ENCODE results near the gene MT1H.
A peak's percentile ranks its signal among the peaks of the same experiment; 100 is the strongest.
"Not testable (repeated sequence)": the region's sequence is repeated elsewhere in the genome, so short reads cannot be mapped to it uniquely, and the experiment has no call there.

MT1H gene

DNA sequence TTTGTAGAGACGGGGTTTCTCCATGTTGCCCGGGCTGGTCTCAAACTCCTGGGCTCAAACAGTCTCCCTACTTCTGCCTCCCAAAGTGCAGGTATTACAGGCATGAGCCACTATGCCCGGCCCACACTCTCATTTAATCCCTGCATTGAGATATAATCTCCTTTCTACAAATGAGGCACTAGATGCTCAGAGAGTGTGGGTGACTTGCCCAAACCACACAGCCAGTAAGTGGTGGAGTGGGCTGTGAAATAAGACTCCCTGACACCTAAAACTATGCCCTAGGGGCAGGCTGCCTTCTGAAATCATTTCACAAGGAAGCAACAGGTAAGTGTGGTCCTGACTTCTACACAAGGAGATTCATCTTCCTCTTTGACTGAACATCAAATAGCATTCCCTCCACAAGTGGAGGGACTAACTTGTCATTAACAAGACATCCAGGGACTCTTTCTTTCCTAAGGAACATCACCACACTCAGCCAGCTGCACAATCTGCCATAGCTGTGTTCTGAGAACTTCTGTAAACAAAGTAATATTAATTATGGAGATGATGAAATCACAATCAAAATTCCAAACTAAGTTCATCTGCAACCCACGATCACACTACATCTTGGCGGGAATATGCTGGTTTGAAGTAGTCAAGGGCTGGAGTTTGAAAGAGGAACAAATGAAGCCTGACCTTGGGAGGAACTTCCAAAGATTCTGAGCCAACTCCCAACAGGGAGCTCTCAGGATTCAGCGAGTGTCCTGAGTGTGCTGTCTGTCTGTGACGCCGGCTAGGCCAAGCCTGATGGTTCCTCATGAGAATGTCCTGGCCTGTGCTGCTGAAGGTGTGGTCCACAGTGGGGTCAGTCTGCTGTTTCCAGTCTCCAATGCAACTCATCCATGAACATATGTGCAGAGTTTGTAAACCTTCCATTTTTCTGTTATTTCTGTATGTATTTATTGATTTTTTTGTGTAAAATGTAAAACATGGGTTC, 4.0 kb upstream of the MT1H start:
- DNase-seq = not testable (repeated sequence)

GRCh38 chr16:56667581-56668571, 1.7 kb upstream of the MT1H start, which contains the start of gene MT1G:
MT1G (minus strand) TSS chr16:56668065; CDS start chr16:56667993, 72 bp downstream.
- peak; percentile 29 for DNase-seq

DNA sequence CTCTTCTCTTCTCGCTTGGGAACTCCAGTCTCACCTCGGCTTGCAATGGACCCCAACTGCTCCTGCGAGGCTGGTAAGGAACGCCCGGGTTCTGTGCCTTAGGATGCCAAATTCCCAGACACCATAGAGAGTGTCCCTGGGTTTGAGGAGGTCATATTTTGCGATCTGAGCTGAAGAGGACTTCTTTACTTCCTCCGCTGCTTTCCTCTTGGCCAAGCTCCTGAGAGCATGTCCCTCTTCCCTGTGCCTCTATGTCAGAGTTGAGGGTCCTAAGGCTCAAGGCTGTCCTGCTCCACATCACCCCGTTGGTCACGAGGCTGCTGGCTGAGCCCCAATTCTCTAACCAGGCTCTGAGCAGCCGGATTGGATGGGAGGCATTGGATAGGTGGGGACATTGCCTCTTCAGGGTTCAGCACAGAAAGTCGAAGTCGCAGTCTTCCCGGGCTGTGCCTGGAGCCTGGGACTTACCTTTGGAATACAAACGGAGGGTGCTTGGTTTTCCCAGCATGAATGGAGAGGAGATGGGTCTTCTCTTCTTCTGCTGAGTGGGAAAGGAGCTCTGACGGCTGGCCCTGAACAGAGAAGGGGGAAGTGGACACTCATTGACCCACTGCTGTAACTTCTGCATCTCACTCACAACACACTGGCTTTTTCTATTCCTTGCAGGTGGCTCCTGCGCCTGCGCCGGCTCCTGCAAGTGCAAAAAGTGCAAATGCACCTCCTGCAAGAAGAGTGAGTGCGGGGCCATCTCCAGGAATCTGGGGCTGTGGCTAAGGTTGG, 416 bp downstream of the MT1H start:
- no peak for DNase-seq

DNA sequence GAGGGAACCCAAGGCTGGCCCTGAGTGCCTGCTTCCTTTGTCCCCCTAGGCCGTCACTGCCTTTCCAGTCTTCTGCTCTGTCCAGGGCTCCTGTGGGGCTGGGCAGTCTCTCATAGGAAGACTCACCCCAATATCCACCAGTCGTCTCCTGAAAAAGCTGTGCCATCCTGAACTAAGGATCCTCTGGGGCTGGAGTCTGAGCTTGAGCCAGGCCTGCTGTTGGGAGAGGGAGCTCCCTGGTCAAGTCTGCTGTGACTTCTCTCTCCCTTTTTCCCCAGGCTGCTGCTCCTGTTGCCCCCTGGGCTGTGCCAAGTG, 963 bp downstream of the MT1H start:
- DNase-seq = no peak

DNA sequence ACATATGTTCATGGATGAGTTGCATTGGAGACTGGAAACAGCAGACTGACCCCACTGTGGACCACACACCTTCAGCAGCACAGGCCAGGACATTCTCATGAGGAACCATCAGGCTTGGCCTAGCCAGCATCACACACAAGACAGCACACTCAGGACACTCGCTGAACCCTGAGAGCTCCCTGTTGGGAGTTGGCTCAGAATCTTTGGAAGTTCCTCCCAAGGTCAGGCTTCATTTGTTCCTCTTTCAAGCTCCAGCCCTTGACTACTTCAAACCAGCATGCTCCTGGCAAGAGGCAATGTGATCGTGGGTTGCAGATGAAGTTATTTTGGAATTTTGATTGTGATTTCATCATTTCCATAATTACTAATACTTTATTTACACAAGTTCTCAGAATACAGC, 2.1 kb downstream of the MT1H start:
- not testable (repeated sequence) for DNase-seq

- not testable (repeated sequence) for DNase-seq
Observed at GRCh38 chr16:56672171-56672570, 2.6 kb downstream of the MT1H start.

DNA sequence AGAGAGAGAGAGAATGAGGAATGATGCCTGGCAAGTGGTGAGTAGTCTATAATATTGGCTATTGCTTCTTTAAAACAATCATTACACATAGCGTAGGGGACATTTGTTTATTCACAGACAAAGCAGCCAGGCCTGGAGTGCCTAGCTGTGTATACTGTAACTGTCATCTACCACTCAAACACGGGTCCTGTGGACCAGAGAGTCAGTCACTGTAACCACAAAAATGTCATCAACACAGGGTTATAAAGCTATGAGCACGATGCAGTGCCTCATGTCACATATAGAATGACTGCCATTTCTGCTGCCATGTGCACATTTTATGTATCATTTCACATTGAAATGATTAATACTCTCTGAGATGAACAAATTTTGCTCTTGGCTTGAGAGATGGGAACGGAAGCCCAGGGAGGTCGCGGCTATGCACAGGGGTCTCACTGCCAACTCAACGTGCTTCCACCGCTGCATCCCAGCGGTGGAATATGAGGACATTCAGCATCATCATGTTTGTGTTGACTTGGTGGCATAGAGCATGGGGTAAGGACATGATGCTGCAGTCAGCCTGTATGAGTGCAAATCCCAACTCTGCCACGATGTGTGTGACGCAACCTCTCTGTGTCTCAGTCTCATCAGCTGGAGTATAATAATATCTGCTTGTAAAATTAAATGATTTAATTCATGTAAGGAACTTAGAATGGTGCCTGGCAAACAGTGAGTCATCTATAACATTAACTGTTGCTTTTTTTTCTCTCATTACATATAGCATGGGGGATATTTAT, 3.3 kb downstream of the MT1H start:
- no peak for DNase-seq

- DNase-seq = peak; percentile 19
Observed at GRCh38 chr16:56673921-56674320, 4.3 kb downstream of the MT1H start.

DNA sequence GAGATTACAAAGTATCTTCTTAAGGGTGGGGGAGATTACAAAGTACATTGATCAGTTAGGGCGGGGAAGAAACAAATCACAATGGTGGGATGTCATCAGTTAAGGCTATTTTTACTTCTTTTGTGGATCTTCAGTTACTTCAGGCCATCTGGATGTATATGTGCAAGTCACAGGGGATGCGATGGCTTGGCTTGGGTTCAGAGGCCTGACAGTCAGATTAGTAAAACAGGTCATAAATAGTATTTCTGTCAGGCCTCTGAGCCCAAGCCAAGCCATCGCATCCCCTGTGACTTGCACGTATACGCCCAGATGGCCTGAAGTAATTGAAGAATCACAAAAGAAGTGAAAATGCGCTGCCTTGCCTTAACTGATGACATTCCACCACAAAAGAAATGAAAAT, 5.0 kb downstream of the MT1H start:
- DNase-seq = not testable (repeated sequence)

GRCh38 chr16:56675685-56676210, 6.1 kb downstream of the MT1H start:
- no peak for DNase-seq

DNA sequence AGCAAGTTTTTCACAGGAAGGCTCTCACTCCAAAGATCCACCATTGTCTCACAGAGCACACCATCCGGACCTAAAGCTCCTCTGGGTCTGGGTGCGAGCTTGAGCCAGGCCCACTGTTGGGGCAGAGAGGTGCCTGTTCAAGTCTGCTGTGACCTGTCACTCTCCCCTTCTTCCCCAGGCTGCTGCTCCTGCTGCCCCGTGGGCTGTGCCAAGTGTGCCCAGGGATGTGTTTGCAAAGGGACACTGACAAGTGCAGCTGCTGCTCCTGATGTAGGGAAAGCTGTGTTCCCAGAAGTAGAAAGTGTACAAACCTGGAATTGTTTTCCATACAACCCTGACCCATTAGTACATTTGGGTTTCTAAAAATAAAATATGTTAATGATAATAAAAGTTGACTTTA, 7.9 kb downstream of the MT1H start:
- no peak for DNase-seq

GRCh38 chr16:56679078-56679730, 9.6 kb downstream of the MT1H start:
- no peak for DNase-seq

- no peak for DNase-seq
Observed at GRCh38 chr16:56679818-56680217, 10.2 kb downstream of the MT1H start.

- peak; percentile 89 for DNase-seq
Observed at GRCh38 chr16:56681939-56682702, 12.5 kb downstream of the MT1H start, which contains the start of gene MT1X. MT1X (plus strand) TSS chr16:56682470; CDS start chr16:56682541, 71 bp downstream.

GRCh38 chr16:56682703-56683397, 13.2 kb downstream of the MT1H start:
- DNase-seq = no peak

DNA sequence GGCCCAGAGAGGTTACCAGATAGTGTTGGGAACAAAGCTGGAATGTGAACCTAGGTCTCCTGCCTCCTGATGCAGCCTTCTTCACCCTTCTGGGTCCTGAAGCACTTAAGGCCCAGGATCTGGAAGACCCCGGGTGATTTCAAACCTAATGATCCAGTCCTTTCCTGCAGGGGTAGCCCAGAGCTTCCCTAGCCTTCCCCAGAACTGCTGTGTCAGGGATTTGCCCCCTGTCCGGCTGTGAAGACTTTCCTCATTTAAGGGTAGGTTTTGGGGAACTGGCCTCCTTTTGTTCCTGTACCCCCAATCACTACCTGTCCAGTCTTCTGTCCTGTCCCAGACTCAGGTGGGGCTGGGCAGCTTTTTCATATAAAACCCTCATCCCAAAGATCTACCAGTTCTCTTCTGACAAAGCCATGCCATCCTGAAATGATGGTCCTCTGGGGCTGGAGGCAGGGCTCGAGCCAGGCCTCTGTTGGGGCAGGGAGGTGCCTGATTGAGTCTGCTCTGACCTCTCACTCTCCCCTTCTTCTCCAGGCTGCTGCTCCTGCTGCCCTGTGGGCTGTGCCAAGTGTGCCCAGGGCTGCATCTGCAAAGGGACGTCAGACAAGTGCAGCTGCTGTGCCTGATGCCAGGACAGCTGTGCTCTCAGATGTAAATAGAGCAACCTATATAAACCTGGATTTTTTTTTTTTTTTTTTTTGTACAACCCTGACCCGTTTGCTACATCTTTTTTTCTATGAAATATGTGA, 14.0 kb downstream of the MT1H start:
- DNase-seq = no peak

DNA sequence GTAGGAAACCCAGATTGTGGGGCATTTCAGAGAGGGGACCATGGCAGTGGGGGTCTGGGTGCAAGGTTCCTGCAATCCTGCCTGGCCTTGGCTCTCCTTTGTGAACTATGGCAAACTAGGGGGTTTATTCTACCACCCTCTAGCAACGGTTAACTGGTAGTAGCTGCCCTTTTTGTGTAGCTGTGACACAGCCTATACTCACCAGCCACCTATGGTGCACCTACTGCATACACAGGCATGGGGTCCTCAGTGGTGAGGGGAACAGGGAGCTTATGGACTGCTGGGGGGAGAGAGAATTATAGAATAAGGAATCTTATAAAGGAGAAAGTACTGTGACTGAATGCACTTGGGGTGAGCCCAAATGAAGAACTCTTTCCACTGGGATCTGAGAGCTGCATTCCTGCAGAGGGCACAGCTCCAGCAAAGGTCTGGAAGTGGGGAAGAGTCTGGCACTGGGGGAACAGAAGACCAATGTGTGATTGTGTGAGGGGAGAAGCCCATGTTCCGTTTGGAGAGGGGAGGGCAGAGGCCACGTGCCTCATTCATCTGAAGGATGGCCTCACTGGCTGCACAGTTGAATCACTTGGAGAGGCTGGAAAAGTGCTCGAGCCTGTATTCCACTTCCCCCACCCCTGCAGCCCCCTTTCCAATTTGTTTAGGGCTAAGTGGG, 14.8 kb downstream of the MT1H start:
- no peak for DNase-seq
